Osteocyte (in vitro differentiated cells): ENCODE data around the gene TSPAN10. TPM values are rescaled to one million over a fixed set of nuclear protein-coding genes. Genes with fewer than 3 reads are reported as not detected.
A peak's percentile ranks its signal among the peaks of the same experiment; 100 is the strongest.

Experiments used
- DNase-seq: peaks from one replicate; pipeline ENCODE4 v3.0.0; 2021; ENCODE audit warnings: mixed read lengths; ENCODE audit not compliant: unreplicated experiment; ENCODE audit errors: extremely low spot score
- H3K27ac Mint-ChIP-seq: one replicate; pipeline ENCODE4 v1.8.0; 2021; ENCODE audit warnings: mild to moderate bottlenecking, mixed read lengths; ENCODE audit not compliant: unreplicated experiment
- H3K27me3 Mint-ChIP-seq: one replicate; pipeline ENCODE4 v1.8.0; 2021; ENCODE audit warnings: mixed read lengths; ENCODE audit not compliant: unreplicated experiment
- H3K36me3 Mint-ChIP-seq: one replicate; pipeline ENCODE4 v1.8.0; 2021; ENCODE audit warnings: mixed read lengths; ENCODE audit not compliant: unreplicated experiment
- H3K4me1 Mint-ChIP-seq: one replicate; pipeline ENCODE4 v1.8.0; 2021; ENCODE audit warnings: mixed read lengths; ENCODE audit not compliant: unreplicated experiment
- H3K4me3 Mint-ChIP-seq: one replicate; pipeline ENCODE4 v1.8.0; 2021; ENCODE audit warnings: mild to moderate bottlenecking, moderate library complexity, mixed read lengths; ENCODE audit not compliant: unreplicated experiment
- H3K9me3 Mint-ChIP-seq: one replicate; pipeline ENCODE4 v1.8.0; 2021; ENCODE audit warnings: mixed read lengths; ENCODE audit not compliant: unreplicated experiment
- CTCF ChIP-seq: fragments of 200-600 bp; sonication (generic); IDR thresholded peaks from 2 replicates; pipeline ENCODE4 v1.5.0; 2021; ENCODE audit warnings: antibody characterized with exemption, mild to moderate bottlenecking, moderate library complexity
- total RNA-seq: library from RNA; stranded (reverse); gene quantifications from 2 replicates; pipeline ENCODE4 v1.2.1, GENCODE V29; 2021

TSPAN10 gene
- total RNA-seq, 1 donor from 2014 or later = 1.6 TPM

DNA sequence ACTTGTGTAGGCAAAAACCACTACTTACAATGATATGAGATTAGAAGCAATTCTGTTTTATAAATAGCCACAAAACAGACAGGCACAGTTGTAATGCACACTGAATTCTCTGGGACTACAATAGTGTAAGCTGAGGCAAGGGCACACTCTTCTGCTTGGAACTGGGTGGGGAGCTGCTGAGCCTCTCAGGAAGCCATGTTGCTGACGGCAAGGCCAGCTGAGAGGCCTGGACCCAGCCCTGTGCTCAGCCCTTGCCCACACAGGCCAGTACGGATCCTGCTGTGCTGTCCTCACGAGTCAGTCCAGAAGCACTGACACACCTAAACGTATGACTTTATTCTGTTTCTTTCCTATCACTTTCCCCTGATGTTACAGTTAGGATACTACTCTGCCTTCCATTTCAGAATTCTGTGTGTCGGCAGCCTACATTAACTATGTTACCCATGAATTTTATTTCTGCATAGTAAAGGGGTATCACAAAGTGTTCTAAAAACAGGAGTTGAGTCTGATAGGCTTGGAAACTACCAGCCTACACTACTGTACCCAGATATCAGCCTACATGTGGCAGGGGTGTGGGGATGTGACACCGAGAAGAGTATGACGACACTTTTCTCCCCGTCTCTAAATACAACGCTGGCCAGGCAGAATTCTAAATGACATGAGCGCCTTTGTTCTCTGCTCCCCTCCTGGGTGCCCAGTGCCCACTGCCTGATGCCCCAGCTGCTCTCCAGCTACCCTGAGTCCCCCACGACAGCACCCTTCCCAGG, 43.7 kb upstream of the TSPAN10 start:
- peaks cover 50% of the 10 kb centered on the region for H3K36me3 Mint-ChIP-seq
- no peak for TF ChIP-seq CTCF
- DNase-seq = no peak
- H3K4me3 Mint-ChIP-seq = no peak overlapping the region
- H3K4me1 Mint-ChIP-seq = peaks cover 2% of the 10 kb centered on the region
- peak overlapping the region; percentile 34 for H3K27ac Mint-ChIP-seq
- no peaks in the 10 kb centered on the region for H3K27me3 Mint-ChIP-seq
- no peaks in the 10 kb centered on the region for H3K9me3 Mint-ChIP-seq

DNA sequence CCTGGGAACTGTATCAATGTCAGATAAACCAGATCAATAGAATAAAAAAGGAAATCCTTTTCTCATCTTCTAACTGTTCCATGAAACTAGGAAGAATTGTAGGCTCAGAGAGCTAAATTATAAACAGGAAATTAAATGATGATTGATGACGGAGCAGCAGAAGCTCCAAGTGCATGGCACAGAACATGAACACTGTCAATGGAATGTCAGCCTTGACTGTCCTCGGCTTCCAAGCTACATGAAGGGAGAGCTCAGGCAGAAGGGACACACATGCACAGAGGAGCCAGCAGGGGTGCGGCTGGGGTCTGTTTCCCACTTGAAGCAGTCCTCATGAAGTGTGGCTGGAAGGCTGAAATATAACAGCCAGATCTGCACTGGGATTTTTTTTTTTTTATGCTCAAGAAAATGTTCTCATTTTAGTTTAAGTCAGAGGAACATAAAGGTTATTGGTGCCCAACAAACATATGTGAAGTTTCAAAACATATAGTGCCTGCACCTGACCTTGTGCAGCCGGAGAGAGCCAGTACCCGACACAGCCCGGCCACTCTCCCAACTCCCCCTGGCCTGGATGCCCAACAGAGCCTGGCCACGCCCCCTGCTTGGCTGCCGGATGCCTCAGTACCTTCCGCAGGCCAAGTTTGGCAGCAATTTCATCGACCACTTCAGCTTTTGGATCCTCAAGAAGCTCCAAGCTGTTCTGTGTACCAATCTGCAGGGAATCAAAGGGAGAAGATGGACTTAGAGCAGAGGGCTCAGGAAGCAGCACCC, 37.1 kb upstream of the TSPAN10 start:
- H3K4me1 Mint-ChIP-seq = peaks cover 24% of the 10 kb centered on the region
- no peak for TF ChIP-seq CTCF
- peak overlapping the region; percentile 54 for H3K27ac Mint-ChIP-seq
- H3K4me3 Mint-ChIP-seq = no peak overlapping the region
- H3K36me3 Mint-ChIP-seq = peaks cover 28% of the 10 kb centered on the region
- DNase-seq = no peak
- H3K27me3 Mint-ChIP-seq = no peaks in the 10 kb centered on the region
- H3K9me3 Mint-ChIP-seq = no peaks in the 10 kb centered on the region

DNA sequence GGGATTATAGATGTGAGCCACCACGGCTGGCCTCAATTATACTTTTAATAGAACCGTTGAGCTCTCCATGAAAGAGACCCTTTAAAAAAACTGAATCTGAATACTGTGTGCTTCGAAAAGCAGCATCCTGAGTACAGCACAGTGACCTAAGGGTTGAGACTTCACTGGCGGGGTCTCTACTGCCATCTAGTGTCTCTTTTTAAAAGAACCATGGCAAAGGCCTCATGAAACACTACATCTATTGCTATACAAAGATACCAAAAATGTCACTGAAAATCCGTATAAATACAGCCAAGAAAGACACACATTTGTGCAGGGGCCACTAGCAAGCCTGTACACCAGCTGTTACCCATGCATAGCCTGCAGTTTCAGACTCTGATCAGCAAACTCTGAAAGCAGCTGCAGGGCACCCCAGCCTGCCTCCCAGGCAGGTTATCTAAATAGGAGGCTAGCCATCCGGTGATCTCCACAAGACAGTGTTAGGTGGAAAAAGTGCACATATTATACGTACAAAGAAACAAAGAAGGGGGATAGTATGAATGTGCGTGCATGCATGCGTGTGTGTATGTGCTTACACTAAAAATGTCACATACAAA, 35.4 kb upstream of the TSPAN10 start:
- no peak overlapping the region for H3K4me3 Mint-ChIP-seq
- no peak for DNase-seq
- H3K27ac Mint-ChIP-seq = peak overlapping the region; percentile 76
- peaks cover 28% of the 10 kb centered on the region for H3K36me3 Mint-ChIP-seq
- H3K27me3 Mint-ChIP-seq = no peaks in the 10 kb centered on the region
- H3K9me3 Mint-ChIP-seq = no peaks in the 10 kb centered on the region
- H3K4me1 Mint-ChIP-seq = peaks cover 24% of the 10 kb centered on the region
- peak; percentile 82 for TF ChIP-seq CTCF

- Mint-ChIP-seq H3K9me3 (no peaks in the 10 kb centered on the region), H3K27ac (peak overlapping the region; percentile 57), H3K36me3 (peaks cover 24% of the 10 kb centered on the region), H3K4me1 (peaks cover 22% of the 10 kb centered on the region), H3K27me3 (no peaks in the 10 kb centered on the region), H3K4me3 (no peak overlapping the region)
- no peak for TF ChIP-seq CTCF
- DNase-seq = no peak
Observed at GRCh38 chr17:81603846-81604610, 33.0 kb upstream of the TSPAN10 start.
